NT2/D1 (cell line): ENCODE results near the gene CFAP43.

Source experiments
- DNase-seq: peaks from one replicate; pipeline ENCODE4 v3.0.0-alpha.2; 2011; ENCODE audit warnings: low read depth, low spot score
- H3K27me3 ChIP-seq: 2 replicates; pipeline ENCODE4 v1.6.0; 2011; ENCODE audit warnings: mild to moderate bottlenecking; ENCODE audit not compliant: insufficient read length, insufficient read depth
- H3K36me3 ChIP-seq: 2 replicates; pipeline ENCODE4 v1.6.1; 2011; ENCODE audit warnings: mild to moderate bottlenecking, low read length, mixed read lengths; ENCODE audit not compliant: insufficient read depth, insufficient read length
- H3K4me1 ChIP-seq: 2 replicates; pipeline ENCODE4 v1.5.1; 2011; ENCODE audit not compliant: insufficient read depth, insufficient read length
- H3K4me3 ChIP-seq: 2 replicates; pipeline ENCODE4 v1.5.1; 2011; ENCODE audit warnings: low read depth; ENCODE audit not compliant: insufficient read length
- H3K9ac ChIP-seq: 2 replicates; pipeline ENCODE4 v1.6.0; 2011; ENCODE audit warnings: low read depth; ENCODE audit not compliant: insufficient read length
- H3K9me3 ChIP-seq: 2 replicates; pipeline ENCODE4 v1.5.1; 2011; ENCODE audit warnings: mild to moderate bottlenecking, low read length; ENCODE audit not compliant: insufficient read depth
- SUZ12 ChIP-seq: IDR thresholded peaks from 2 replicates; pipeline ENCODE4 v1.6.1; 2011; ENCODE audit not compliant: insufficient read length, insufficient read depth; ENCODE audit errors: extremely low read depth
- YY1 ChIP-seq: IDR thresholded peaks from 2 replicates; pipeline ENCODE4 v1.6.1; 2011; ENCODE audit not compliant: insufficient read length, insufficient read depth
- ZNF274 ChIP-seq: IDR thresholded peaks from 2 replicates; pipeline ENCODE4 v1.6.1; 2011; ENCODE audit warnings: mild to moderate bottlenecking, low read depth, low read length

Gene CFAP43

GRCh38 chr10:104150139-104150538 lies 82.0 kb downstream of the CFAP43 start:
- no peak overlapping the region for H3K9ac ChIP-seq
- no peaks in the 10 kb centered on the region for H3K27me3 ChIP-seq
- H3K4me3 ChIP-seq: no peak overlapping the region
- no peaks in the 10 kb centered on the region for H3K36me3 ChIP-seq
- H3K9me3 ChIP-seq: peaks cover 15% of the 10 kb centered on the region
- TF ChIP-seq YY1 (no peak), ZNF274 (no peak), SUZ12 (no peak)
- no peak for DNase-seq
- H3K4me1 ChIP-seq: no peaks in the 10 kb centered on the region

DNA sequence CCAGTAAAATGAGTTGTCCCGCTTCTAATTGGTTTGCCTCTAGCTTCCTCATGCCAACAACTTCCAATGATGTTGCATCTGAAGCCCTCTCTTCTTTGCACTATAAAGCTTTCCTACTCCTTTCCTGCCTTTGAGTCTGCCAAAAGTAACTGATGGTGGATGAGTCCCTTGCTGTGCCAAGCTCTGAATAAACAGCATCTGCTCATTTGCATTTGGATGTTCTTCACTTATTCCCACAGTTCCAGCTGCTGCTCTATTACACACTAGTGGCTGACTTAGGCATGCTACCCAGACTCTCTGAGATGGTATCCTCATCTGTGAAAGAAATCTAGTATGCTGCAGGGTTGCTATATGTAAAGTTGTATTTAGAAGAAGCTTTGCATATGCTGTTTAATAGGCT lies 85.3 kb downstream of the CFAP43 start:
- no peak for DNase-seq
- Histone ChIP-seq H3K4me3 (no peak overlapping the region), H3K36me3 (no peaks in the 10 kb centered on the region), H3K9ac (no peak overlapping the region), H3K4me1 (no peaks in the 10 kb centered on the region), H3K9me3 (peaks cover 4% of the 10 kb centered on the region), H3K27me3 (no peaks in the 10 kb centered on the region)
- TF ChIP-seq SUZ12: no peak
- no peak for TF ChIP-seq ZNF274
- TF ChIP-seq YY1: no peak

DNA sequence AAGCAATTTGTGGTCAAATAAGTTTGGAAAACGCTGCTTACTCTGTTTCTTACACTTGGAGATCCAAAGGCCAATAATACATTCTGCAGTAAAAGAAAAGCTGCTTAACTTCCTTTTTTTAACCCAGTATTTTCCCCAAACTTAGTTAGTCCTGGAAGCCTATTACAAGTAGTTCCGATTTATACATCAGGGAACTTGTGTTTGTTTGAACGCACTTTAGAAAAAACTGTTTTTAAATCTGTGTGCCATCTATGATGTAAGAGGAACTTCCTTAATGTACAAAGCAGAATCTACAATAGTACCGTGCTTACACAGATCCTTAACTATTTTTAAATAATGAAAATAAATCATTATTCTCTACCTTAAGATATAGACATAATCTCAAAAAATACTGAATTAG lies 87.2 kb downstream of the CFAP43 start:
- no peak for DNase-seq
- TF ChIP-seq SUZ12 (no peak), YY1 (no peak)
- H3K4me3 ChIP-seq: no peak overlapping the region

GRCh38 chr10:104143829-104144228 lies 88.3 kb downstream of the CFAP43 start:
- no peaks in the 10 kb centered on the region for H3K27me3 ChIP-seq
- no peaks in the 10 kb centered on the region for H3K4me1 ChIP-seq
- H3K9me3 ChIP-seq: no peaks in the 10 kb centered on the region
- no peak overlapping the region for H3K4me3 ChIP-seq
- TF ChIP-seq SUZ12 (no peak), ZNF274 (no peak), YY1 (no peak)
- H3K9ac ChIP-seq: no peak overlapping the region
- no peaks in the 10 kb centered on the region for H3K36me3 ChIP-seq
- no peak for DNase-seq

More for the DNA sequence above, 87.2 kb downstream of the CFAP43 start:
- H3K27me3 ChIP-seq: no peaks in the 10 kb centered on the region
- no peaks in the 10 kb centered on the region for H3K4me1 ChIP-seq
- no peak overlapping the region for H3K9ac ChIP-seq
- no peaks in the 10 kb centered on the region for H3K36me3 ChIP-seq
- no peaks in the 10 kb centered on the region for H3K9me3 ChIP-seq

DNA sequence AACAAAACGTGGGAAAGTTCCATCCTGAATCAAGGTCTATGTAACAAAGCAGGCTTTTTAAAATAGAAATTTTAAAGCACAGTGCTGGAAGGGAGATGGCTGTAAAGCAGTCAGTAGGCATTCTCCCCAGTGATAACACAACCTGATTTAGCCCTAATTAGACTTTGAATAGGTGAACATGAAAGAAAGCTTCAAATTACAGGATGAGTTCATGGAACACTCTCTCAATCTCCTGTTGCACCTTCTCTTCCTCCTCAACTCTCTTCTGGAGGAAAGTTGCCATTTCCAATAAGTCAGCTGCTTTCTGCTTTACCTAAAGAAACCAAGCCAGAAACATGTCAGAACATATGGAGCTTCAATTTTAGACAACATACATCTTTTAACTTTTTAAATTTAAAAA lies 90.1 kb downstream of the CFAP43 start:
- H3K4me1 ChIP-seq: no peaks in the 10 kb centered on the region
- H3K9me3 ChIP-seq: no peaks in the 10 kb centered on the region
- no peak for DNase-seq
- H3K27me3 ChIP-seq: no peaks in the 10 kb centered on the region
- no peaks in the 10 kb centered on the region for H3K36me3 ChIP-seq
- no peak overlapping the region for H3K9ac ChIP-seq
- no peak for TF ChIP-seq ZNF274
- no peak for TF ChIP-seq SUZ12
- no peak for TF ChIP-seq YY1
- no peak overlapping the region for H3K4me3 ChIP-seq

GRCh38 chr10:104139221-104139620 lies 92.9 kb downstream of the CFAP43 start:
- no peaks in the 10 kb centered on the region for H3K36me3 ChIP-seq
- no peak for DNase-seq
- H3K27me3 ChIP-seq: no peaks in the 10 kb centered on the region
- no peak overlapping the region for H3K4me3 ChIP-seq
- H3K4me1 ChIP-seq: no peaks in the 10 kb centered on the region
- TF ChIP-seq SUZ12 (no peak), YY1 (no peak), ZNF274 (no peak)
- no peaks in the 10 kb centered on the region for H3K9me3 ChIP-seq
- no peak overlapping the region for H3K9ac ChIP-seq

- Histone ChIP-seq H3K4me1 (no peaks in the 10 kb centered on the region), H3K9ac (no peak overlapping the region), H3K36me3 (no peaks in the 10 kb centered on the region), H3K9me3 (no peaks in the 10 kb centered on the region), H3K27me3 (no peaks in the 10 kb centered on the region), H3K4me3 (no peak overlapping the region)
- TF ChIP-seq YY1: no peak
- no peak for TF ChIP-seq SUZ12
- TF ChIP-seq ZNF274: no peak
- DNase-seq: no peak
Observed at GRCh38 chr10:104138131-104138530, 94.0 kb downstream of the CFAP43 start.

DNA sequence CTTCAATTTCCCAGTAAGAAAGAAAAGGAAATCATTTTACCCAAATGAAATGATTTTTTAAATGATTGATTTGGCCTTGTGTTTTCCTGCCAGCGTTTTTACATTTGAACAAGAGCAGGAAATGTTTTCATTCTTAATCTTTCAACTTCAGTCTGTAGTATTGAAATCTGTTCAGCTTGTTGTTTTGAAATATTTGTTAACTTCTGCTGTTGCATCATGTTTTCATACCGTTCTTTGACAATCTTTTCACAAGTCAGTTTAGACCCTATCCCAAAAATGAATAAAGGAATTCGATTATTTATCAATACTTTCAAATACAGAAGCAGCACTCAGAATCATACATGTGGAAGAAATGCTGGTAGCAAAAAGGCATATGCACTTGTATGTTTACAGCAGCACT lies 102.1 kb downstream of the CFAP43 start:
- DNase-seq: no peak
- Histone ChIP-seq H3K4me1 (no peaks in the 10 kb centered on the region), H3K9ac (no peak overlapping the region), H3K36me3 (peaks cover 3% of the 10 kb centered on the region), H3K9me3 (no peaks in the 10 kb centered on the region), H3K4me3 (no peak overlapping the region), H3K27me3 (no peaks in the 10 kb centered on the region)
- TF ChIP-seq YY1: no peak
- TF ChIP-seq SUZ12: no peak
